Common myeloid progenitor, CD34-positive (primary cell): ENCODE measurements around the gene PCDH9.

Experiments
- CTCF ChIA-PET: fragments of 350-600 bp; sonication (Branson Sonifier 250); formaldehyde crosslinking; loops from one replicate; lab custom pipeline; 2021; ENCODE audit warnings: antibody characterized with exemption; lab: Charles Lee
- POLR2A ChIA-PET: fragments of 350-600 bp; sonication (Branson Sonifier 250); formaldehyde crosslinking; loops from one replicate; lab custom pipeline; 2021; ENCODE audit warnings: antibody characterized with exemption; lab: Charles Lee
- DNase-seq, 3 donors: peaks; one replicate each; pipeline versions ENCODE4 v3.0.0 to v3.0.0-alpha.2; 2013
- H3K27ac ChIP-seq, 2 experiments: 1 replicate in 1 of 2; 2 replicates in 1 of 2; pipeline ENCODE4 v1.7.0; 2013; ENCODE audit warnings: inconsistent platforms in 2 of 2, low read length in 2 of 2, mild to moderate bottlenecking in 2 of 2, low read depth in 1 of 2, moderate library complexity in 1 of 2; ENCODE audit not compliant: severe bottlenecking in 2 of 2, insufficient read depth in 1 of 2, poor library complexity in 1 of 2
- H3K27me3 ChIP-seq, 5 experiments: replicated peaks in 2 of 5; 1 replicate in 3 of 5; 2 replicates in 2 of 5; pipeline versions ENCODE4 v1.6.1 to v1.7.0; 2013; ENCODE audit warnings: low read length in 4 of 5, mild to moderate bottlenecking in 2 of 5, moderate library complexity in 2 of 5, inconsistent platforms in 1 of 5; ENCODE audit not compliant: insufficient read depth in 5 of 5, control insufficient read depth in 4 of 5
- H3K36me3 ChIP-seq, 4 experiments: 1 replicate in 2 of 4; 2 replicates in 2 of 4; pipeline versions ENCODE4 v1.6.1 to v1.7.0; 2013; ENCODE audit warnings: low read length in 3 of 4, control low read depth in 1 of 4, mild to moderate bottlenecking in 1 of 4; ENCODE audit not compliant: control insufficient read depth in 4 of 4, insufficient read depth in 4 of 4
- H3K4me1 ChIP-seq, 4 experiments: 1 replicate in 3 of 4; 2 replicates in 1 of 4; pipeline versions ENCODE4 v1.6.1 to v1.7.1; 2013; ENCODE audit warnings: low read length in 3 of 4, mild to moderate bottlenecking in 3 of 4, control low read depth in 1 of 4, inconsistent platforms in 1 of 4, moderate library complexity in 1 of 4; ENCODE audit not compliant: control insufficient read depth in 4 of 4, insufficient read depth in 4 of 4; ENCODE audit errors: control extremely low read depth in 1 of 4
- H3K4me3 ChIP-seq, 7 experiments: 1 replicate in 4 of 7; 2 replicates in 3 of 7; pipeline versions ENCODE4 v1.5.1 to v1.7.0; 2013; ENCODE audit warnings: mild to moderate bottlenecking in 7 of 7, low read length in 6 of 7, moderate library complexity in 6 of 7, inconsistent platforms in 2 of 7, low read depth in 2 of 7, control low read depth in 1 of 7; ENCODE audit not compliant: insufficient read depth in 4 of 7, control insufficient read depth in 1 of 7; ENCODE audit errors: extremely low read depth in 1 of 7
- H3K9me3 ChIP-seq, 5 experiments: 1 replicate in 4 of 5; 2 replicates in 1 of 5; pipeline versions ENCODE4 v1.6.1 to v1.7.1; 2013; ENCODE audit warnings: low read length in 4 of 5, mild to moderate bottlenecking in 2 of 5, inconsistent platforms in 1 of 5, low read depth in 1 of 5, moderate library complexity in 1 of 5; ENCODE audit not compliant: control insufficient read depth in 4 of 5, insufficient read depth in 2 of 5; ENCODE audit errors: control extremely low read depth in 1 of 5
- WGBS: methylation state at CpG from one replicate; pipeline ENCODE4 v1.1.5; 2013; ENCODE audit not compliant: insufficient coverage; 5-methylcytosine and 5-hydroxymethylcytosine counted together

Gene PCDH9

GRCh38 chr13:66759919-66760318, 470.2 kb downstream of the PCDH9 start:
- ChIA-PET CTCF (interaction anchor here (1.2 kb wide), 1 partner anchor 178 kb away, joined by 3 read pairs; no protein-coding TSS in a partner anchor), POLR2A (no interaction called here)
- WGBS, result no CpG with 5 or more reads among the region's 1 CpG
- H3K36me3 ChIP-seq, result no peaks in the 10 kb centered on the region
- no peaks in the 10 kb centered on the region for H3K4me1 ChIP-seq
- no peak overlapping the region for H3K27ac ChIP-seq
- H3K4me3 ChIP-seq, result no peak overlapping the region
- H3K9me3 ChIP-seq, result peaks cover 1 to 17% (median 8%) of the 10 kb centered on the region in 5 experiments
- H3K27me3 ChIP-seq, result no peaks in the 10 kb centered on the region
- no peak for DNase-seq

- Histone ChIP-seq H3K27ac (no peak overlapping the region), H3K27me3 (no peaks in the 10 kb centered on the region), H3K4me1 (no peaks in the 10 kb centered on the region), H3K9me3 (peaks cover 0 to 5% (median 2%) of the 10 kb centered on the region in 5 experiments), H3K36me3 (no peaks in the 10 kb centered on the region), H3K4me3 (no peak overlapping the region)
- WGBS, result no CpG with 5 or more reads among the region's 2 CpGs
- CTCF ChIA-PET, result no interaction called here
- no peak for DNase-seq
- POLR2A ChIA-PET, result no interaction called here
These were observed 478.4 kb downstream of the PCDH9 start for GRCh38 chr13:66751691-66752090.

GRCh38 chr13:66748712-66749111, 481.4 kb downstream of the PCDH9 start:
- DNase-seq, result peak in 2 of 3 donors; percentile 3 to 18
- no peak overlapping the region for H3K27ac ChIP-seq
- CTCF ChIA-PET, result no interaction called here
- H3K36me3 ChIP-seq, result no peaks in the 10 kb centered on the region
- H3K9me3 ChIP-seq, result peaks cover 0 to 5% (median 2%) of the 10 kb centered on the region in 5 experiments
- WGBS, result no CpG with 5 or more reads among the region's 1 CpG
- no peaks in the 10 kb centered on the region for H3K27me3 ChIP-seq
- H3K4me1 ChIP-seq, result no peaks in the 10 kb centered on the region
- POLR2A ChIA-PET, result no interaction called here
- H3K4me3 ChIP-seq, result no peak overlapping the region

- 94% methylated on average over 3 of the region's 4 CpGs for WGBS
- no peaks in the 10 kb centered on the region for H3K4me1 ChIP-seq
- CTCF ChIA-PET, result no interaction called here
- DNase-seq, result no peak
- POLR2A ChIA-PET, result no interaction called here
- no peaks in the 10 kb centered on the region for H3K27me3 ChIP-seq
- H3K36me3 ChIP-seq, result no peaks in the 10 kb centered on the region
- H3K27ac ChIP-seq, result no peak overlapping the region
- no peak overlapping the region for H3K4me3 ChIP-seq
- H3K9me3 ChIP-seq, result peaks cover 0 to 5% (median 2%) of the 10 kb centered on the region in 5 experiments
These were observed 484.8 kb downstream of the PCDH9 start for GRCh38 chr13:66745307-66745706.

- Histone ChIP-seq H3K27me3 (no peaks in the 10 kb centered on the region), H3K4me3 (no peak overlapping the region), H3K27ac (no peak overlapping the region), H3K4me1 (no peaks in the 10 kb centered on the region), H3K36me3 (no peaks in the 10 kb centered on the region), H3K9me3 (no peaks in the 10 kb centered on the region)
- ChIA-PET POLR2A (no interaction called here), CTCF (no interaction called here)
- no peak for DNase-seq
- 100% methylated on average over 2 of the region's 2 CpGs for WGBS
These were observed 506.6 kb downstream of the PCDH9 start for GRCh38 chr13:66723576-66723975.

- CTCF ChIA-PET, result interaction anchor here (0.7 kb wide), 1 partner anchor 27 kb away, joined by 3 read pairs; no protein-coding TSS in a partner anchor
- Histone ChIP-seq H3K4me1 (no peaks in the 10 kb centered on the region), H3K27me3 (no peaks in the 10 kb centered on the region), H3K4me3 (no peak overlapping the region), H3K36me3 (no peaks in the 10 kb centered on the region), H3K9me3 (no peaks in the 10 kb centered on the region), H3K27ac (no peak overlapping the region)
- POLR2A ChIA-PET, result no interaction called here
- no peak for DNase-seq
These were observed 513.6 kb downstream of the PCDH9 start for GRCh38 chr13:66716538-66716937.

- Histone ChIP-seq H3K4me3 (no peak overlapping the region), H3K27ac (no peak overlapping the region), H3K4me1 (no peaks in the 10 kb centered on the region), H3K36me3 (no peaks in the 10 kb centered on the region), H3K27me3 (no peaks in the 10 kb centered on the region), H3K9me3 (no peaks in the 10 kb centered on the region)
- CTCF ChIA-PET, result no interaction called here
- POLR2A ChIA-PET, result no interaction called here
- no peak for DNase-seq
These were observed 515.3 kb downstream of the PCDH9 start for GRCh38 chr13:66714795-66715194.
